GM18499 (cell line): ENCODE results near the gene ROR2.

Source experiments
- ATAC-seq: cut with Tn5 transposase; IDR thresholded peaks from one replicate; pipeline ENCODE4 v1.9.1; 2021; ENCODE audit warnings: moderate number of reproducible peaks; ENCODE audit not compliant: insufficient read depth, unreplicated experiment

ROR2 gene

GRCh38 chr9:91949392-91949945 is 559 bp downstream of the ROR2 start:
- ATAC-seq = no peak

- no peak for ATAC-seq
Observed at GRCh38 chr9:91948597-91949391, 1.2 kb downstream of the ROR2 start.

- ATAC-seq = no peak
Observed at GRCh38 chr9:91948101-91948596, 1.9 kb downstream of the ROR2 start.

DNA sequence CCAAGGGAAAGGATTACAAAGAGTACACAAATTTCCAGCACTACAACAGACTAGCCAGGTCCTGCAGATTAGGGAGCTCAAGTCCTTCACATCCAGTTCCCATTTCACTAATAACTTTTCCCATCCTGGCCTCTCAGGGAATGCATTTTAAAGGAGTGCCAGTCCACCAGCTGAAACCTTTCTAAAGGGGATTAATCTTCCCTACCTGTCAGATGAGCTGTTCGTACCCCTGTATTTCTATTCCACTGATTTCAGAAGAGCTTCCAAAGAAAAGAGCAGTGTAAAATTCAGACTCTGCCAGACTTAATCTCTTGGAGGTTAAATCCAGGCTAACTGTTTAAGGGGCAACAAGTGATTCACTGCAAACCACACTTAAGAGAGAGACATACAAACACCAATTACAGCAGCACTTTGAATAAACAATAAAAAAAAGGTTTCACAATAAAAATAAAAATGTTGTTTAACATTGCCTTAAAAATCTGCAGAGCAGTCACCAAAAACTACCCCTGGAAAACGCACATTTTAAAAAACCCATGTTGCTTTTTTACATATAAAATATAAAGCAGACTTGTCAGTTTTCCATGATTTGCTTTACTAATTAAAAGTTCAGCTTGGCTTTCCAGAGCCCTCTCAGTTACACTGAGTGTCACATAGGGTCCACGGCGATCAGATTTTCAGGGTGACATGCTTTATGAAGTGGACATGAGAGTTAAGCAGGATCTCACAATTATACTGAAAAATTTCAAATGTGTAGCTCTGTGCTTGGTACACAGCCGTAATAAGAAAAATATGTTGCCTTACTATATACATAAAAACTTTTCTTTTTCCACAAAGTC is 3.2 kb downstream of the ROR2 start:
- ATAC-seq = no peak

DNA sequence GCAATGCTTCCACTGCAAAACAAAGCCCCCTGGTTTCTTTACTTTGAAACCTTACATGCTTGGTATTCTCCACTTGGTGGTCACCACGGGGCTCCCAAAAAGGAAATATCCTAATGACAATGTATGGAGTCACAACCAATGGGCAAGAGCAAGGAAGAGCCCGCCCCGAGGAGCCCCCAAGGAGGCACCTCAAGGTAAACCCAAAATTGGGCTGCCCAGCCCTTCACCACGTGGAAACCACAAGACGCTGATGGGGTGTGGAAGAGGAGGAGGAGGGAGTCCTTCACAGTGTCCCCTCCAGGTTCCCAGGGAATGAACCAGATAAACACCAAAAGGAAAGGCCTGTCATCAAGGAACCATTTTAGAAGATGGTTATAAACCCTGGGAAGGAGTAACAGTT is 3.8 kb downstream of the ROR2 start:
- no peak for ATAC-seq

DNA sequence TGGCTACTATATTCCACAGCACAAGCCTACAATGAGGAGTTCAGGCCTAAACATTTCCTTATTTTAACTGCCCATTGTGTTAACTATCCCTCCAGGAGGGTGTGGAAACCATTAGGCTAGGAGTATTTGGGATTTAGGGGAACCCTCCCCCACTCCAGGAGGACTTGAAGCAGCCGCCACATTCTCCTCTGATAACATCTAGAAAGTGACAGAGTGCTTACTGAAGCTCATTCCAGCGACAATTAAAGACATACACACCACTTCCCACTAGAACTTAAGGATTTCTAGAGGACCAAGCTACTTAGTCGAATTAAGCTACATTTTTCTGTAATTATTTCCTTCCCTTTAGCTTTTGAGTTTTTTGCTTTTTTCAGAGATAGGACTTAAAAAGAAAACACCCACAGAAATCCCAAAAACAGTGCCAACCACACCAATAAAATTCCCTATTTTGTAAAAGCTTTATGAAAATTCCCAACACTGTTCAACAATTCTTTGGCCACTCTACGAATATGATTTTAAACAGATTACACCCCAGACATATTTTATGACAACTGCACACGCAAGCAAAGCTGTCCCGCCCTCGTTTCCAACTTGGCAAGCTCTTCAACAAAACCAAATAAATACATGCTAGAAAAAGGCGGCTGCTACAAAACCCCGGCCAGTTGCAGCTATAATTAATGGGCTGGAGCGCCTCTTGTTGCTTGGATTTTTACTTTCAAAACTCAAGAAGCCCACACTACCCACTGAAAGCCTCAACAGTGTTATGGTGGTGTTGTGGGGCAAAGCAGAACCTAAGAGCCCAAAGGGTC is 4.5 kb downstream of the ROR2 start:
- no peak for ATAC-seq

DNA sequence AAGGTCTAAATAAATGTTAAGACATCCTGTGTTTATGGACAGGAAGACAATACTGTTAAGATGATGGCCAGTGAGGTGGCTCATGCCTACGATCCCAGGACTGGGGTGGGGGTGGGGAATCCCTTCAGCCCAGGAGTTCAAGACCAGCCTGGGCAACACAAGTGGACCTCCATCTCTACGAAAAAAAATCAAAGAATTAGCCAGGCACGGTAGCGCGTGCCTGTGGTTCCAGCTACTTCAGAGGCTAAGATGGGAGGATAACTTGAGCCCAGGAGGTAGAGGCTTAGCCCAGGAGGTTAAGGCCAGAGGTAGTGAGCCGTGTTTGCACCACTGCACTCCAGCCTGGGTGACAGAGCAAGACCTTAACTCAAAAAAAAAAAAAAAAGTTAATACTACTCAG is 5.3 kb downstream of the ROR2 start:
- ATAC-seq = no peak

DNA sequence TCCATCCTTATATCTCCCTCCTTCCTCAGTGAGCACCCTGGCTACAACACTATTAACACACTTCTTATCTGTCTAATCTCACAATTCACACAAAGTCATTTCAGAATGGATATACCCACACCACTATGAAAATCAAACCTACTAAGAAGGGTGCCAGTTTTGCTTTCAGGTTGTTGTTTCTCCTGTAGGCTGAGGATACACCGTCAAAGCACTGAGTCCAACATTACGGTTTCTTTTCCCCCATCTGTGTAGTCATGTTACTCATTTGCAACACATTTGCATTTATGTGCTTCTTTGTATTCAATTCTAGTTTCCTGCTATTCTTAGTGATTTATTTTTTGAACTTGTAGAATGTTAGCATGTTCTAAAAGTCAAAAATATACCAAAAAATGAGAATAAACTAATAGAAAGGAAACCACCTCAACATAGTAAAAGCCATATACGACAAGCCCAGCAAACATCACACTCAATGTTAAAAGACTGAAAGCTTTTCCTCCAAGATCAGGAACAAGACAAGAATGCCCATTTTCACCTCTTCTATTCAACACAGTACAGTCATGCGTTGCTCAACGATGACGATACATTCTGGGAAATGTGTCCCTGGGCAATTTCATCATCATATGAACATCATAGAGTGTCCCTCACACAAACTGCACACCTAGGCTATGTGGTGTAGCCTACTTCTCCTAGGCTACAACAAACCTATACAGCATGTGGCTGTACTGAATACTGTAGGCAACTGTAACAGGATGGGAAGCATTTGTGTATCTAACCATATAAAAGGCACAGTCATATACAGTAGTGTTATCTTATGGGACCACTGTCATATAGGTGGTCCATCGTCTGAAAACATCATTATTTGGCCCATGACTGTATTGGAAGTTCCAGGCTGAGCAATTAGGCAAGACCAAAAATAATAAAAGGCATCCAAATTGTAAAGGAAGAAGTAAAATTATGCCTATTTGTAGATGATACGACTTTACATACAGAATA is 6.3 kb downstream of the ROR2 start:
- ATAC-seq = no peak

DNA sequence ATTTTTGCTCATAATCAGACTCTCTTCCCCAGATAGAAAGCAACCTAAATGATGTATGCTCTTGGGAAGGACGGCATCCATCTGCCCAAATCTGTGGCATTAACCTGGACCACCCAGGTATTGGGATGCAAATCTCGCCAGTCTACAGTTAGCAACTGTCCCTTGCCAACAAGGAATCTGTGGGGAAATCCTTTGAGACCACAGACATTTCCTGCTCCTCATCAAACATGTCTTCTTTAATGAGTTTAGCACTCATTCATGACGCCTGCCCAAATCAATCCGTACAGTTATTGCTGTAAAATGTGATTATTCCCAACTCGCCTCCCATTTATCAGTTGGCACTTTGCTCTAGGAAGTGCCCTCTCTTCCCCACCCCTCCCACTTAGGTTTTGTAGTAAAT is 7.8 kb downstream of the ROR2 start:
- ATAC-seq = no peak

- no peak for ATAC-seq
Observed at GRCh38 chr9:91939978-91940377, 10.1 kb downstream of the ROR2 start.

GRCh38 chr9:91937727-91938126 is 12.3 kb downstream of the ROR2 start:
- no peak for ATAC-seq

GRCh38 chr9:91937056-91937455 is 13.0 kb downstream of the ROR2 start:
- no peak for ATAC-seq

DNA sequence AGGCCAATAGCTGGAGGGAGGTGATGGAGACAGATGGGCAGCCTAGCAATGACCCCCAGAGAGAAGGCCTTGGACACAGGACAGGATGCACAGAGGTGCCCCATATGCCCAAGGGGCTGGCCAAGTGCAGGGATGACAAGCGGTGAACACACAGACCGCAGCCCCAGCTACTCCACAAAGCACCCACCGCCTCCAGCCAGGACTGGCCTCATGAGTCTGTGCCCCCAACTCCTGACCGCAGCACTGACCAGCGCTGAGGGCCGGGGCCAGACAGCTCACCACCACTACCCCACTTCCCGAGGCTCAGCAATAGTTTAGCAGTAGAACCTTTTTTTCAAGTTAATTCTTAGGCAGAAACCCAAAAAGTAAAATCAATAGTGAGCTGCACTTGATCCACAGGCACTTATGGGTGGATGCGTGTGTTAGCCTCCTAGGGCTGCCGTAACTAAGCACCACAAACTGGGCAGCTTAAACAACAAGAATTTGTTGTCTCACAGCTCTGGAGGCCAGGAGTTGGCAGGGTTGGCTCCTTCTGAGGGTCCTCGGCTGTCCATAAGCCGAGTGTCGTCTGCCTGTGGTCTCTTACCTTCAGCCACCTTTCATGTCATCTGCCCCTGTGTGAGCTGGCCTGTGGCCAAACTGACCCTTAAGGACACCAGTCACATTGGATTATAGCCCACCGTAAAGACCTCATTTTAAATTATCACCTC is 14.1 kb downstream of the ROR2 start:
- no peak for ATAC-seq

DNA sequence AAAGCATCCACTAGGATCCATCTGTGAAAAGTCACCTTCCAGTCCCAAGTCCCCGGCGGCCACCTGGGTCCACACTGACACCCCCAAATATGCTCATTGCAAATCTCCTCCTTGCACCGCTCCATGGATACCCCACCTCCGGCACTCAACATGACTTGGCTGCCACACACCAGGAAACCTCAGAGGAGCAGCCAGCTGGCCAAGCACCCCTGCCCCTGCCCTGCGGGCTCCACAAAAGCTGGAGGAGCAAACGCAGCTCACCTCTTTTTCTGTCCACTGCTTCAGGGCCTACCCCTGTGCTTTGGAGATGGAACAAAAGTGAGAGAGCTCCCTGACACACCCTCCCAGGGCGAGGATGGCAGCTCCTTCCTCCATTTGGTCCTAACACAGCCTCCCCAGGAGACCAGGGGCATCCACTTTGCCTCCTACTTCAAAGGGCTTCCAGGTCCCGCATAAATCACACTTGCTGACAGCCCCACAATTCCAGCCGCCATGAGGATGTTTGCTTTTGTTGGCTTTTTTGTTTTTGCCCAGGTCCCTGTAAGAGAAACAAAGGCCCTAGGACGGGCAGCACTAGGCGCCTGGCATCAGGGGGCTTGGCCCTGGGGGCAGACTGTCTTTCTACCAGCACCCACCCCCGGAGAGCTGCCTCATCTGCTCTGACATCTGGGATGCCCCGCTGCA is 14.8 kb downstream of the ROR2 start:
- ATAC-seq = no peak

DNA sequence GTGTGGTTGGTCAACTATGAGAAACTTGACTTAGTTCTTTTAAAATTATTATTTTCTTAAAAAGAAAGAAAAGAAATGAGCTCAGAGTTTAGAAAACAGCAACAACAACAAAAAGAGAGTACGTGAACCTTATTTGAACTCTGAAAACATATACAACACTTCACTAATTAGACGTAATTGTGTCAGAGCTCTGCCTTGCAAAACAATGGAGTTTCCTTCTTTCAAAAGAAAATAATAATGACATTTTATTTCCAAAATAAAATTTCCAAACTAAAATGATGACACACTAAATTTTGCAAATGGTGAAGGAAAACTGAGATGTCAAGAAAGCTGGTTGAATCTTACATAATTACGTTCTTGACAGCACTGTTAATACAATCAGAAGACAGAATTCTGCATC is 15.4 kb downstream of the ROR2 start:
- no peak for ATAC-seq

DNA sequence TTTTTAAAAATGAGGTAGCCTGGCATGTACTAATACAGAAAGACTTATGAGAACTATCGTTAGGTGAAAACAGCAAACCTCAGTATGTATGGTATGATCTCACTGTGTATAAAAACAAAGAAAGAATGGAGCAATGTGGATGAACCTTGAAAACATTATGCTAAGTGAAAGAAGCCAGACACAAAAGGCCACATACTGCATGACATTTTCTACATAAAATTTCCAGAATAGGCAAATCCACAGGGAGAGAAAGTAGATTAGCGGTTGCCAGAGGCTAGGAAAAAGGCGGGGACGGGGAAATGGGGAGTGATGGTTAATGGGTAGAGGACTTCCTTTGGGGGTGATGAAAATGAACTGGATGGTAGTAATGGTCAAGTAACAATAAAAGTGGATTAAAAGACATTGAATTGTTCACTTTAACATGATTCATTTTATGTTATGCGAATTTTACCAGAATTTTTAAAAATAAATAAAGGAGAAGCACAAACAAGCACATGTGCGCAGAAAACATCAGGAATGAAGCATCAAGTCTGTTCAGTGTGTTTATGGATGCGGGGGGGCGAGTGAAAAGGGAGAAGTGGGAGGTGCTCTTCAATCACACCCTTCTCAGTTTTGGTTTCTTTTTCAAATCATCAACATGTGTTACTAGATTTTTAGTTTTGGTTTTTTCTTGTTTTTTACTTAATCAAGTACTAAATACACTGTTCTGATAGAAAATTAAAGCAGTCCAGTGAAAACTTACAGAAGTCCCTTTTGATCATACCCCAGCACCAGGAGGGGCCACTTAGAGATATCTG is 16.3 kb downstream of the ROR2 start:
- ATAC-seq = no peak

DNA sequence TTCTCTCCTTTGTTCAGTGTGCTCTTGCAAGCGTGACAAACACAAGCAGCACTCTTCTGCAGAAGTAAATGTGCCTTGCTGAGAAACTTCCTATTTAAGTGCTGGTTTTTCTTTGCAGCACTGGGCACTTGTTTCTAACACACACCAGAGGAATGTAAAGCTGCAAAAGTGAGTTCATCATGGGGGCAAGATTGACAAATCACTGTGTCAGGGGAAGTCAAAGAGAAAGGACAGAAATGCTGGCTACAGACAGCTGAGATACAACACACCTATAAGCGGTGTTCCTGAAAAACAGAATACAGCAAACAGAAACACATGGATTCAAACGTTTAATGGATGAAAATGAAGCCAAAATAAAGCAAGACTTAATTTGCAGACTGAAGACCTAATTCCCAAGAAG is 19.6 kb downstream of the ROR2 start:
- ATAC-seq = no peak
